SK-N-SH (cell line): ENCODE measurements around the gene ITGA2. TPM values are rescaled to one million over a fixed set of nuclear protein-coding genes. Genes with fewer than 3 reads are reported as not detected.

Source experiments
- CTCF ChIA-PET: fragments of 300-600, 350-600 bp; formaldehyde crosslinking; extraction: SDS; loops from one replicate; lab custom pipeline; 2021; lab: Yijun Ruan, JAX
- POLR2A ChIA-PET: fragments of 350-600 bp; sonication (Branson Sonifier 250); formaldehyde crosslinking; extraction: SDS; loops from one replicate; lab custom pipeline; 2020; ENCODE audit warnings: antibody characterized with exemption, inconsistent platforms; lab: Yijun Ruan, JAX
- DNase-seq: peaks from one replicate; pipeline ENCODE4 v3.0.0; 2012
- H2AFZ ChIP-seq: fragments of 200-600 bp; sonication (generic); 2 replicates; pipeline ENCODE4 v1.8.1; 2016; ENCODE audit warnings: antibody characterized with exemption, mild to moderate bottlenecking, low read depth
- H3F3A ChIP-seq: fragments of 200-600 bp; sonication (generic); replicated peaks from 2 replicates; pipeline ENCODE3; 2016; ENCODE audit warnings: antibody characterized with exemption, mild to moderate bottlenecking; ENCODE audit not compliant: insufficient read depth
- H3K27ac ChIP-seq, 2 experiments: fragments of 200-500 bp in 1 of 2; fragments of 200-600 bp in 1 of 2; sonication (Bioruptor generic) in 1 of 2; sonication (generic), shearing (Covaris generic) in 1 of 2; 2 replicates each; pipeline versions ENCODE4 v1.5.1 to v1.6.1; 2014 to 2016; ENCODE audit warnings: low read depth in 2 of 2, inconsistent platforms in 1 of 2, low read length in 1 of 2, mild to moderate bottlenecking in 1 of 2, mixed read lengths in 1 of 2
- H3K27me3 ChIP-seq: fragments of 200-600 bp; sonication (generic), shearing (Covaris generic); 2 replicates; pipeline ENCODE4 v1.6.1; 2016; ENCODE audit warnings: mixed run types; ENCODE audit not compliant: insufficient read depth
- H3K36me3 ChIP-seq, 2 experiments: fragments of 200-500 bp in 1 of 2; fragments of 200-600 bp in 1 of 2; sonication (Bioruptor generic) in 1 of 2; sonication (generic) in 1 of 2; replicated peaks in 1 of 2; 2 replicates each; pipeline versions ENCODE3 to v1.5.1; 2014 to 2016; ENCODE audit warnings: low read length in 1 of 2, mild to moderate bottlenecking in 1 of 2; ENCODE audit not compliant: insufficient read depth in 2 of 2, control insufficient read depth in 1 of 2
- H3K4me1 ChIP-seq, 2 experiments: fragments of 200-500 bp in 1 of 2; fragments of 200-600 bp in 1 of 2; sonication (Bioruptor generic) in 1 of 2; sonication (generic), shearing (Covaris generic) in 1 of 2; 2 replicates each; pipeline versions ENCODE4 v1.5.1 to v1.6.1; 2014 to 2016; ENCODE audit warnings: low read depth in 1 of 2, low read length in 1 of 2, mixed run types in 1 of 2; ENCODE audit not compliant: insufficient read depth in 2 of 2, control insufficient read depth in 1 of 2
- H3K4me2 ChIP-seq: fragments of 200-600 bp; sonication (generic), shearing (Covaris generic); 2 replicates; pipeline ENCODE4 v1.6.1; 2017; ENCODE audit warnings: mixed run types
- H3K4me3 ChIP-seq, 2 experiments: fragments of 200-500 bp in 1 of 2; fragments of 200-600 bp in 1 of 2; sonication (Bioruptor generic) in 1 of 2; sonication (generic), shearing (Covaris generic) in 1 of 2; 2 replicates each; pipeline versions ENCODE4 v1.5.1 to v1.8.1; 2014 to 2016; ENCODE audit warnings: low read depth in 2 of 2, inconsistent platforms in 1 of 2, low read length in 1 of 2, mild to moderate bottlenecking in 1 of 2, mixed read lengths in 1 of 2, moderate library complexity in 1 of 2
- H3K79me2 ChIP-seq: fragments of 200-600 bp; sonication (generic); 2 replicates; pipeline ENCODE4 v1.8.1; 2017; ENCODE audit warnings: mild to moderate bottlenecking; ENCODE audit not compliant: insufficient read depth
- H3K9ac ChIP-seq: fragments of 200-600 bp; sonication (generic); 2 replicates; pipeline ENCODE4 v1.6.1; 2017; ENCODE audit warnings: mixed run types
- H3K9me2 ChIP-seq: fragments of 200-600 bp; sonication (generic); 2 replicates; pipeline ENCODE4 v1.6.1; 2017; ENCODE audit warnings: mixed run types
- H3K9me3 ChIP-seq: fragments of 200-600 bp; sonication (generic); 2 replicates; pipeline ENCODE4 v1.6.1; 2017; ENCODE audit warnings: mixed run types, mild to moderate bottlenecking, moderate library complexity
- H4K20me1 ChIP-seq: fragments of 200-600 bp; sonication (generic); 2 replicates; pipeline ENCODE4 v1.6.1; 2017; ENCODE audit warnings: mild to moderate bottlenecking, mixed run types; ENCODE audit not compliant: insufficient read depth
- CHD2 ChIP-seq: fragments of 150-350 bp; IDR thresholded peaks from 2 replicates; pipeline ENCODE4 v1.6.1; 2018; ENCODE audit warnings: low read length; ENCODE audit not compliant: partially characterized antibody
- ELF1 ChIP-seq: IDR thresholded peaks from 2 replicates; pipeline ENCODE4 v1.4.0; 2012
- FOSL2 ChIP-seq: IDR thresholded peaks from 2 replicates; pipeline ENCODE4 v1.4.0; 2012; ENCODE audit warnings: low read depth, mild to moderate bottlenecking, moderate library complexity, borderline replicate concordance
- GABPA ChIP-seq: IDR thresholded peaks from 2 replicates; pipeline ENCODE4 v1.4.0; 2012; ENCODE audit warnings: low read depth, mild to moderate bottlenecking
- MXI1 ChIP-seq: IDR thresholded peaks from 2 replicates; pipeline ENCODE4 v1.6.1; 2012; ENCODE audit warnings: mild to moderate bottlenecking, low read depth, low read length, improper control_type of control experiment
- NFIC ChIP-seq: IDR thresholded peaks from 2 replicates; pipeline ENCODE4 v1.4.0; 2012; ENCODE audit warnings: borderline replicate concordance
- TCF12 ChIP-seq: IDR thresholded peaks from 2 replicates; pipeline ENCODE4 v1.4.0; 2012
- WGBS: methylation state at CpG from one replicate; pipeline ENCODE4 v1.1.6; 2017; ENCODE audit warnings: low lambda C conversion rate; 5-methylcytosine and 5-hydroxymethylcytosine counted together
- polyA plus RNA-seq, 3 experiments: library from polyadenylated mRNA; depleted of rRNA; stranded (reverse); fragments of >200 nt; gene quantifications; 2 replicates each; pipeline ENCODE4 v1.2.3, GENCODE V29; 2012
- TF ChIP-seq, protein P1 (sequence below): fragments of 150-350 bp; IDR thresholded peaks from 2 replicates; pipeline ENCODE4 v1.6.1; 2016; ENCODE audit warnings: mild to moderate bottlenecking, low read depth, low read length
- TF ChIP-seq, protein P2 (sequence below): IDR thresholded peaks from 2 replicates; pipeline ENCODE4; 2012
- TF ChIP-seq, protein P3 (sequence below): IDR thresholded peaks from 2 replicates; pipeline ENCODE4 v1.4.0; 2012; ENCODE audit warnings: low read depth

ITGA2 gene
- polyA plus RNA-seq, 1 of the 3 experiments (the other 2 are of a cell fraction): 38.2 TPM

DNA sequence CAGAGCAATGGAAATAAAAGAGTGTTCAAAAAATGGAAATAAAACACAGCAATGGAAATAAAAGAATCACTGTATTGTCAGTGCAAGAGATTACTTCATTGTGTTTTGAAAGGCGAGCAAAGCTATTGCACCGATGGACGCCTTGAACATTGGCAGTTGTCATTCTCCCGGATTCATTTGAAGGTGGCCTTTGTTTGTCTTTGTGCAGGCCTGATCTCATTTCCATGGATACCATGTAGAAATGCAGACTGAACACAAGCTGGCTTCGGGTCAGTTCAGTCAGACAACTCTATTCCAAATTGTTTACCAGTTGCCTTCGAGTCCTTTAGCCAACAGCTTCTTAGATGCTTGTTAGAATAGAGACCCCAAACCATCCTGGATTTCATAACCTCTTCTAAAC is 8.3 kb downstream of the ITGA2 start (continued):
- TF ChIP-seq, protein P1, sequence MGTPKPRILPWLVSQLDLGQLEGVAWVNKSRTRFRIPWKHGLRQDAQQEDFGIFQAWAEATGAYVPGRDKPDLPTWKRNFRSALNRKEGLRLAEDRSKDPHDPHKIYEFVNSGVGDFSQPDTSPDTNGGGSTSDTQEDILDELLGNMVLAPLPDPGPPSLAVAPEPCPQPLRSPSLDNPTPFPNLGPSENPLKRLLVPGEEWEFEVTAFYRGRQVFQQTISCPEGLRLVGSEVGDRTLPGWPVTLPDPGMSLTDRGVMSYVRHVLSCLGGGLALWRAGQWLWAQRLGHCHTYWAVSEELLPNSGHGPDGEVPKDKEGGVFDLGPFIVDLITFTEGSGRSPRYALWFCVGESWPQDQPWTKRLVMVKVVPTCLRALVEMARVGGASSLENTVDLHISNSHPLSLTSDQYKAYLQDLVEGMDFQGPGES: no peak
- TF ChIP-seq GABPA (no peak), TCF12 (no peak)

DNA sequence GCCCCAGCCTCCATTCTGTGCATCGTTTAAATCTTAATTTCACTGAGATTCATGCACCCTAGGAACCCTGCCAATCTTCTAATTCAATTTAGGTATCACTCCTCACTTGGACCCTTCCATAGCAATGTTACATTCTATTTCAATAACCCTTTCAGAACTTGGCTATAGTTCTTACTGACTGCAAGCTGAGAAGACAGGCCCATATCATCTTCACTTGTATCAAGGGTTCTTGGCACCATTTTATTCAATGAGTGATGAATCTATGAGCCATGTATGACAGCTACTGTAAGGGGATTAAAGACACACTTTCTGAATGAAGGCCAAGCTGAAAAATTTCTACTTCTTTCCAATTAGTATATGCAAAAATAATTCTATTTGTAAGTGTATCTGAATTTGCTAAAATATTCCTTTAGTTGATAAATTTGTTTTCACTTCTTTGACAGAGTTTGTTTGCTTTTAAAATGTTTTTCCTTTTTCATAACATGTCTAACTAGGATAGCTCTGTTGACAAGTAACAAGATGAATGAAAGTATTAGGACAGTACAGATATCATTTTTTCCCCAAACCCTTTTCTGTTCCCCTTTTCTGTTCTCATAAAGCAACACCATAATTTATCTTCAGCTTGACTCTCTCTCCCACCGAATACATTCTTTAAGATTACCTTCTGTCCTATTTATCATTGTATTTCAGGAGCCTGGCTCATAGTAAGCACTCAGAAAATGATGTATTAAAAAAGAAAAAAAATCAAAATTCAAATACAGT is 9.6 kb downstream of the ITGA2 start:
- WGBS: 41% methylated on average over 2 of the region's 2 CpGs
- Histone ChIP-seq H3K9ac (peak overlapping the region; percentile 56), H4K20me1 (peaks cover 12% of the 10 kb centered on the region), H3K79me2 (peaks cover 100% of the 10 kb centered on the region), H3K27ac (peak overlapping the region in 1 of 2 experiments; percentile 75; a peak in 2 of 4 replicates), H2AFZ (no peak overlapping the region), H3K4me2 (peak overlapping the region; percentile 41), H3K27me3 (no peaks in the 10 kb centered on the region), H3K9me3 (no peaks in the 10 kb centered on the region), H3F3A (peaks cover 76% of the 10 kb centered on the region), H3K4me1 (peaks cover 0 to 38% of the 10 kb centered on the region in 2 experiments; a peak in 2 of 4 replicates), H3K4me3 (no peak overlapping the region), H3K36me3 (peaks cover 4 to 66% of the 10 kb centered on the region in 2 experiments), H3K9me2 (no peaks in the 10 kb centered on the region)
- ChIA-PET POLR2A (no interaction called here), CTCF (interaction anchor here (0.5 to 0.9 kb wide), 4 partner anchors 9 to 83 kb away, joined by 3 to 4 read pairs (median 4); no protein-coding TSS in a partner anchor)
- DNase-seq: no peak
- TF ChIP-seq CHD2 (no peak), TCF12 (peak; percentile 19; the same call in 1 of the 2 replicates), NFIC (peak; percentile 44; the same call in 1 of the 2 replicates)
- TF ChIP-seq, protein P2, sequence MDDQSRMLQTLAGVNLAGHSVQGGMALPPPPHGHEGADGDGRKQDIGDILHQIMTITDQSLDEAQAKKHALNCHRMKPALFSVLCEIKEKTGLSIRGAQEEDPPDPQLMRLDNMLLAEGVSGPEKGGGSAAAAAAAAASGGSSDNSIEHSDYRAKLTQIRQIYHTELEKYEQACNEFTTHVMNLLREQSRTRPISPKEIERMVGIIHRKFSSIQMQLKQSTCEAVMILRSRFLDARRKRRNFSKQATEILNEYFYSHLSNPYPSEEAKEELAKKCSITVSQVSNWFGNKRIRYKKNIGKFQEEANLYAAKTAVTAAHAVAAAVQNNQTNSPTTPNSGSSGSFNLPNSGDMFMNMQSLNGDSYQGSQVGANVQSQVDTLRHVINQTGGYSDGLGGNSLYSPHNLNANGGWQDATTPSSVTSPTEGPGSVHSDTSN: peak; percentile 69

DNA sequence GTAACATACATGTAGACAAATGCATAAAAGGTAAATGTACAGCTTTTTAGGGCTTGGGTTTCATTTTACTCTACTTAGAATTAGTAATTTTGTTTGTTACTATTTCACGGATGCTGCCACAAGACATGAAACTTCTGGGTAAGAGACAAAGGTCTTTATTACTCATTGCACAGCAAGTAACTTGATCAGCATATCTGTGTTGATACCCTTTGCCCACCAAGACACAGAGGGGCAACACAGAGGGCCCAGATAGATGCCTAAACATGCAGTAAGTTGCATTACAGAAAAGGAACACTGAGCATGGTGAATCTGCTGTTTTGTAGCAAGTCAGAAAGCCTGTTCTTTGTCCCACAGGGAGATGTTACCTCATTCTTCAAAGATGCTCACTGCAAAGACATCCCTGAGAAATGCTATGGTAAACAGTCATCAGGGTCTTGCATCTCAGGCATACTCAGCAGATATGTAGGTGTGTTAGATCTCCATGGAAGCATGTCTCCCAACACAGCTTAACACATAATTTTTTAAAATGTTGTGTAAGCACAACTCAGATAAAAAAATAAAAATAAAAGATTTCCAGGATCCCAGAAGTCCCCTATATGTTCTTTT is 10.3 kb downstream of the ITGA2 start:
- no peaks in the 10 kb centered on the region for H3K9me3 ChIP-seq
- WGBS: 80% methylated on average over 1 of the region's 1 CpG
- no peak overlapping the region for H2AFZ ChIP-seq
- H3K4me2 ChIP-seq: peak overlapping the region; percentile 39; the same call in 1 of the 2 replicates
- peak overlapping the region in 1 of 2 experiments; percentile 75; a peak in 2 of 4 replicates for H3K27ac ChIP-seq
- no peaks in the 10 kb centered on the region for H3K27me3 ChIP-seq
- DNase-seq: no peak
- no peak overlapping the region for H3K4me3 ChIP-seq
- peak overlapping the region; percentile 56 for H3K9ac ChIP-seq
- peaks cover 9% of the 10 kb centered on the region for H4K20me1 ChIP-seq
- H3K36me3 ChIP-seq: peaks cover 4 to 70% of the 10 kb centered on the region in 2 experiments
- peaks cover 100% of the 10 kb centered on the region for H3K79me2 ChIP-seq
- H3K4me1 ChIP-seq: peaks cover 0 to 43% of the 10 kb centered on the region in 2 experiments; a peak in 2 of 4 replicates
- TF ChIP-seq MXI1 (no peak), FOSL2 (peak; percentile 38; the same call in 1 of the 2 replicates), ELF1 (no peak), TCF12 (peak; percentile 37; the same call in 1 of the 2 replicates)
- TF ChIP-seq, protein P3, sequence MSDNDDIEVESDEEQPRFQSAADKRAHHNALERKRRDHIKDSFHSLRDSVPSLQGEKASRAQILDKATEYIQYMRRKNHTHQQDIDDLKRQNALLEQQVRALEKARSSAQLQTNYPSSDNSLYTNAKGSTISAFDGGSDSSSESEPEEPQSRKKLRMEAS: no peak
- ChIA-PET POLR2A (no interaction called here), CTCF (interaction anchor here (0.5 to 0.9 kb wide), 3 partner anchors 12 to 84 kb away, joined by 3 to 4 read pairs (median 4); no protein-coding TSS in a partner anchor)
- no peaks in the 10 kb centered on the region for H3K9me2 ChIP-seq
- H3F3A ChIP-seq: peaks cover 79% of the 10 kb centered on the region
